RWPE1 (cell line): ENCODE measurements around the gene ONECUT3.

ENCODE experiments used
- CTCF ChIA-PET: fragments of 350-600 bp; sonication (Branson Sonifier 250); formaldehyde crosslinking; extraction: SDS; loops from one replicate; lab custom pipeline; 2021; lab: Yijun Ruan, JAX
- POLR2A ChIA-PET: fragments of 400-600 bp; formaldehyde crosslinking; extraction: SDS; loops from one replicate; lab custom pipeline; 2020; ENCODE audit warnings: antibody characterized with exemption; ENCODE audit not compliant: low non-redundant PET; lab: Yijun Ruan, JAX
- DNase-seq: peaks from one replicate; pipeline ENCODE4 v3.0.0; 2012; ENCODE audit warnings: low spot score
- H3K27ac ChIP-seq: fragments of 450-650 bp; 2 replicates; pipeline ENCODE4 v1.5.1; 2017
- CTCF ChIP-seq: fragments of 450-650 bp; conservative IDR thresholded peaks from 2 replicates; pipeline ENCODE4 v1.5.1; 2017; ENCODE audit warnings: low read depth, mild to moderate bottlenecking

ONECUT3 gene

GRCh38 chr19:1774989-1775772 lies 21.9 kb downstream of the ONECUT3 start:
- CTCF ChIA-PET, result interaction anchor here (0.6 to 1.1 kb wide), 4 partner anchors 9 to 216 kb away, joined by 3 to 6 read pairs (median 4); no protein-coding TSS in a partner anchor
- peak overlapping the region; percentile 96 for H3K27ac ChIP-seq
- POLR2A ChIA-PET, result interaction anchor here (0.6 kb wide), 1 partner anchor 54 kb away, joined by 10 read pairs; no protein-coding TSS in a partner anchor
- peak; percentile 78 for TF ChIP-seq CTCF
- peak; percentile 53 for DNase-seq

- ChIA-PET POLR2A (no interaction called here), CTCF (interaction anchor here (0.6 to 1.1 kb wide), 2 partner anchors 10 to 13 kb away, joined by 3 to 6 read pairs; no protein-coding TSS in a partner anchor)
- TF ChIP-seq CTCF, result no peak
- no peak for DNase-seq
- no peak overlapping the region for H3K27ac ChIP-seq
These were observed 22.8 kb downstream of the ONECUT3 start for GRCh38 chr19:1775951-1776605.

- no peak overlapping the region for H3K27ac ChIP-seq
- ChIA-PET CTCF (no interaction called here), POLR2A (no interaction called here)
- no peak for DNase-seq
- TF ChIP-seq CTCF, result no peak
These were observed 23.4 kb downstream of the ONECUT3 start for GRCh38 chr19:1776606-1777147.

GRCh38 chr19:1777149-1777548 lies 23.8 kb downstream of the ONECUT3 start:
- ChIA-PET POLR2A (no interaction called here), CTCF (no interaction called here)

GRCh38 chr19:1779574-1779973 lies 26.3 kb downstream of the ONECUT3 start:
- no peak for TF ChIP-seq CTCF
- CTCF ChIA-PET, result no interaction called here
- H3K27ac ChIP-seq, result no peak overlapping the region
- POLR2A ChIA-PET, result no interaction called here
- no peak for DNase-seq

More at GRCh38 chr19:1777149-1777548, 23.8 kb downstream of the ONECUT3 start:
- TF ChIP-seq CTCF, result no peak
- H3K27ac ChIP-seq, result no peak overlapping the region
- DNase-seq, result no peak

- ChIA-PET POLR2A (no interaction called here), CTCF (interaction anchor here (0.6 to 2.0 kb wide), 5 partner anchors 14 to 126 kb away, joined by 3 to 10 read pairs (median 6); no protein-coding TSS in a partner anchor)
- DNase-seq, result no peak
- H3K27ac ChIP-seq, result no peak overlapping the region
- no peak for TF ChIP-seq CTCF
These were observed 27.1 kb downstream of the ONECUT3 start for GRCh38 chr19:1780272-1780958.
